Prostate gland (tissue), 2 donors: ENCODE data around the gene OTX2.

Experiments used
- CTCF ChIP-seq, 4 experiments: fragments of 200-600 bp in 2 of 4; fragments of 450-650 bp in 2 of 4; sonication (generic) in 2 of 4; IDR thresholded peaks; 1 replicate in 3 of 4; 2 replicates in 1 of 4; pipeline ENCODE4 v1.5.1; 2016 to 2019; ENCODE audit warnings: antibody characterized with exemption in 4 of 4, mild to moderate bottlenecking in 2 of 4, moderate library complexity in 2 of 4
- POLR2A ChIP-seq: fragments of 450-650 bp; IDR thresholded peaks from one replicate; pipeline ENCODE4 v1.6.1; 2016; ENCODE audit warnings: antibody characterized with exemption, mild to moderate bottlenecking
- POLR2AphosphoS5 ChIP-seq: sonication (generic); formaldehyde crosslinking; IDR thresholded peaks from one replicate; pipeline ENCODE4 v1.6.1; 2017; ENCODE audit warnings: antibody characterized with exemption

GRCh38 chr14:56857216-56857615, 46.9 kb upstream of the OTX2 start:
- TF ChIP-seq CTCF (IDR thresholded peaks at IDR 0.05) (no peak), POLR2AphosphoS5 (no peak), POLR2A (no peak)
